GM20000 (cell line): Measurements from ENCODE around the gene GPC4.

Experiments
- DNase-seq: peaks from one replicate; pipeline ENCODE4 v3.0.0; 2012; ENCODE audit warnings: low spot score
- TF ChIP-seq, protein P1 (sequence below): IDR thresholded peaks from 2 replicates; pipeline ENCODE4 v1.5.1; 2012; ENCODE audit warnings: mild to moderate bottlenecking, control low read depth; ENCODE audit errors: extremely low read depth, missing control alignments

Gene GPC4

DNA sequence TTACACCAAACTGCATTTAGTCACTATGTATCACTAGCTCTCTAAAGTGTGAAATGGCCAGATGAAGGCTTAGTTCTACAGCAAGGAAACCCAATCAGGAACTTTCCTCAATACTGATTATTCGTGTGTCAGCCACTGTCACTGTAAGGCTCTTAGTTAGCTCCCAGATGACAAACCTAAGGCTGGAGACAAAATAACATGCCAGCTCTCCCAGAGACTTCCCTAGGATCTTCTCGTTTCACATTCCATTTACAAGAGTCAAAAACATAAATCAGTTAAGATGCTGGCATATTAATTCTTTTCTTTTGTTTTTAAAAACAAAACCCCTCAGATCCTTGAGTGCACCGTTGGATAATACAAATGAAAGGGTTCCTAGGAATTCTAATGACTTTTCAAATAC lies 109.0 kb downstream of the GPC4 start:
- TF ChIP-seq, protein P1, sequence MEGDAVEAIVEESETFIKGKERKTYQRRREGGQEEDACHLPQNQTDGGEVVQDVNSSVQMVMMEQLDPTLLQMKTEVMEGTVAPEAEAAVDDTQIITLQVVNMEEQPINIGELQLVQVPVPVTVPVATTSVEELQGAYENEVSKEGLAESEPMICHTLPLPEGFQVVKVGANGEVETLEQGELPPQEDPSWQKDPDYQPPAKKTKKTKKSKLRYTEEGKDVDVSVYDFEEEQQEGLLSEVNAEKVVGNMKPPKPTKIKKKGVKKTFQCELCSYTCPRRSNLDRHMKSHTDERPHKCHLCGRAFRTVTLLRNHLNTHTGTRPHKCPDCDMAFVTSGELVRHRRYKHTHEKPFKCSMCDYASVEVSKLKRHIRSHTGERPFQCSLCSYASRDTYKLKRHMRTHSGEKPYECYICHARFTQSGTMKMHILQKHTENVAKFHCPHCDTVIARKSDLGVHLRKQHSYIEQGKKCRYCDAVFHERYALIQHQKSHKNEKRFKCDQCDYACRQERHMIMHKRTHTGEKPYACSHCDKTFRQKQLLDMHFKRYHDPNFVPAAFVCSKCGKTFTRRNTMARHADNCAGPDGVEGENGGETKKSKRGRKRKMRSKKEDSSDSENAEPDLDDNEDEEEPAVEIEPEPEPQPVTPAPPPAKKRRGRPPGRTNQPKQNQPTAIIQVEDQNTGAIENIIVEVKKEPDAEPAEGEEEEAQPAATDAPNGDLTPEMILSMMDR, result no peak
- no peak for DNase-seq

DNA sequence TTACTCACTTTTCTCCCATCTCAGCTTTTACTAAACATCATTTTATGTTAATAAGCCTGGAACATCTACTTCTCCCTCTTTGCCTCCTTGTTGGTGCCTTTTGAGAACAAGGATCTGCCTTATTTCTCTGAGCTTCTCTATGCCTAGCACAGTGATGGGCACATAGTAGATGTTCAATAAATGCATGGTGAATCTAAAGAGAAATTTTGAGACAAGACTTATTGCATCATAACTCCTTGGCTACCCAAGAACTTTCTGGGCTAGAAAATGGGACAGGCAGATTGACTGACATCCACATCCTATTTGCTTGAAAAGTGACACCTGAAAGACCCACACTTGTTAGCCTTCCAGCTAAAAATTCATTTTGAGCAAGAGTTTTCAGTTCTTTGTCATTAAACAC lies 109.9 kb downstream of the GPC4 start:
- no peak for DNase-seq
- TF ChIP-seq, protein P1, result no peak

DNA sequence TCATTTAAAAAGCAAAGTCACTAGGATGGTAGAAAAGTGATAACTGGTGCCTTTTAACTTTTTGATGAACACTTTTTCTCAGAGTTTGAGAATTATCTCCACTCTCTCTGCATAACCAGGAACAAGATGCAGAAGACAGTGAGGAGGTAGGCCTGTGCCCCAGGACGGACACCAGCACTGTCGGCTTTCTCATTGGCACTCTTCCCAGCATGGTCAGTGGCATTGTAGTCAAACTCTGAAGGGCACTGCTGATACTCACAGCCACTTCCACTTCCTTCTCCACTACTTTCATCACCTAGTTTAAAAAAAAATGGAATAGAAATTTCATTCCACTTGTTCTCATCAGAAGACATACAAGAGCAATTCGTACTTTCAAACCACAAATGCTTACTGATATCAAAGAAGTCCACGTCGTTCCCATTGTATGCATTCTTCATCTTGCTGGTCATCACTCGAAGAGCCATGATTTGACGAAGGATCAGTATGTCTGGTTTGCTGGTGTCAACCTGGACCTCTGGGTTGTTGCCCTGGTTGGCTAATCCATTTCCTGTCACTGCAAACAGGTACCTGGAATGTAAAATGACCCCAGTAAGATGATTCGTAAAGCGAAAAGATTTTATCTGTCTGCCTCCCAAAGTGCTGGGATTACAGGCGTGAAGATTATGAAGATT lies 112.4 kb downstream of the GPC4 start:
- DNase-seq, result no peak
- TF ChIP-seq, protein P1, result no peak

DNA sequence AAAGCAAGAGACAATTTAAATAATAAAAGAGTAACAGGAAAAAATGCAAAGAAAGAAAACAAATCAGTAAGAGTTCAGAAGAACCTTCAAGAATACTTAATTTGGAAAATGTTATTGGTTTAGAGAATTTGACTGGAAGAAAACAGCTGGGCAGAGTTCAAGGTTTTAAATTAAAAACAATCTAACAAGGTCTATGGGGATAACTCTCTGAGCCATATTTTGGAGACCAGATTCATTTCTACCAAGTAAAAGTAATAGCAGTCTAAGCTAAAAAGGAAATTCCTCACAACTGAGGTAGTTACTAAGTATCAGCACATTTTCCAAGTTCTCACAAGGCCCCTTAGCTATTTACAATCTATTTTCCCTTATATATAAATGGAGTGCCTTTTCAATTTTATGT lies 114.7 kb downstream of the GPC4 start:
- TF ChIP-seq, protein P1, result no peak
- DNase-seq, result no peak

DNA sequence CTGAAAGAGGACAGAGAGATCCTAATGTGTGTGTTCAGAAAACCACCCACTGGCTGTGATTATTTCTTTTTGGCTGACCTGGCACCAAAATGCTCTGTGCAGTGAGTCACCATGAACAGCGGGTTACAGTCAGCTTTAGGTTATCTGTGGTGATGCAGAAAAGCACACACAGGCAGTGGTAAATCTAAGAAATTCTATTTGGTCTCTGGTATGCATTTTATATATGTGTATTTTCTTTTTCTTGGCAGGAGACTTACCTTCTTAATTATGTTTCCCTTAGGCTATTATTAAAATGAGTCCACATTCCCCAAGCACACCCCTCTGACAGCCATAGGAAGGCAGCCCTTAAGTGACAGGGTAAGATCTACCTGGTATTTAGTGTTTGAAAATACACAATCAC lies 118.0 kb downstream of the GPC4 start:
- DNase-seq, result no peak
- TF ChIP-seq, protein P1, result no peak

DNA sequence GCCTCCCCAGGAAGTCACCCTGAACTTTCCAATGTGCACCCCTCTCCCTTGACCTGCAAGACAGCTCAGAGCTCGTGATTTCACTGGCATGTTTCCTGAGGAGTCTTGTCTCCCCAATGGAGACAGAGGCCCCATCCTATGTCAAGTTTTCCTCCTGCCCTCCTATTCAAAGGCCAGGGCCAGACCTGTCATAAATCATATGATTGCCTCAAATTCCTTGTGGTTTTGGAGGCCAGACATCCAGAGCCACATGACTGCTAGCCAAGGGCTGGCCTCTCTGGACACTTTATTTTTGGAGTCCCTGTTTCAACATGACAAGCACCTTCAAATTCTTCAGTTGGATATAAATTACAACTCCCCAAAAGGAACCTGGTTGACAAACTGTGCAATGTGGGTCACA lies 121.2 kb downstream of the GPC4 start:
- TF ChIP-seq, protein P1, result no peak
- no peak for DNase-seq

DNA sequence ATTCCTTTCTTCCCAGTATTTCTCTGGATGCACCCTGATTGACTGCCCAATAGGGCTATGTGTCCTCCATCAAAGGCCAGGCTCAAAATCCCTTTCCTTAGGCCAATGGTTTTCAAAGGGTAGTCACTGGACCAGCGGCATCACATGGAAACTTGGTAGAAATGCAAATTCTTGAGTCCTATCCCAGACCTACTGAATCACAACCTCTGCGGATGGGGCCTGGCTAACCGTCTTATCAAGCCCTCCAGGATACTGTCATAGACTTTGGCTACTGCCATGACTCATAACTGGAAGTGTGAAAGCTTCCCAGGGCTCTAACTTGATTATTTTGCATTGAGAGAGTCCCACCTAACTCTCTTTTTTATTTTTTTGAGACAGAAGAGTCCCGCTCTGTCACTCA lies 125.2 kb downstream of the GPC4 start:
- TF ChIP-seq, protein P1, result no peak
- DNase-seq, result no peak
